Measurements from ENCODE around the gene GSTA4.

DNA sequence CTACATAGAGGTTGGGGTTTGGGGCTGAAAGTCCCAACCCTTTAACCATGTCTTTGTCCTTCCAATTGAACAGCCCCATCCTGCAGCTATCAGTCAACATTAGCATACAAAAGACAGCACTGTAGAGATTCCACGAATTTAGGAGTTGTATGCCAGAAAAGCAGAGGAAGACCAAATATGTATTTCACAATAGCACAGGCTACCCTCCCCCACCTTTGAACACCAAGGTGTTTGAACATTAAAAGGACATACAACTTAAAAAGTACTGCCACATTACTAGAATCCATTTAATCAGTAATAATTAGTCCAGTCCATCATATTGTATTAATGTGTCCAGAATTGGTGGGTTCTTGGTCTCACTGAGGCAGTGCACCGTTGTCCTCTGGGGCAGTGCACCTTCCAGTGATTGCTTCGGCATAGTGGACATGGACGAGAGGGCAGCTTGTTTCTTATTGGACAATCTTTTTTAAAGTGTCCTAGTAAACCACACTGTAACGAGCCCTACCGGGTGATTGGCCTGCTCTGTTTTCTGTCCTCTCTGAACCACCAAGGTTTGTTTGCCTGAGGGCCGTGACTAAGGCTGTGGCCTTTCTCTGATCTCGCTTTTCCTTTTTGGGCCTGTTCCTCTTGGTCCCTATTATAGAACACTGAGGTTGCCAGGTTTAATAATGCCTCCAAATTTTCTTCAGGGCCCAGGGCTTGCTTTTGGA lies 36.4 kb downstream of the GSTA4 start:
- TF ChIP-seq CTCF (conservative IDR thresholded peaks at IDR 0.05 in 1 of 2, IDR thresholded peaks at IDR 0.05 in 1 of 2; ENCODE audit: low read depth in 1 of 2, low read length in 2 of 2) (no peak), EZH2 (IDR thresholded peaks at IDR 0.05; ENCODE audit: low read length, missing control alignments) (no peak)
